PC-9 (cell line): ENCODE measurements around the gene CALN1. TPM values are rescaled to one million over a fixed set of nuclear protein-coding genes. Genes with fewer than 3 reads are reported as not detected.

Experiments
- BruUV-seq: library from RNA; stranded (reverse); fragments of 400-500 nt; replicated peaks from 2 replicates; lab custom pipeline; 2021; lab: Mats Ljungman, UMichigan
- CTCF ChIA-PET: fragments of 300-600 bp; sonication (Branson Sonifier 250); formaldehyde crosslinking; loops from one replicate; lab custom pipeline; 2022; ENCODE audit warnings: antibody characterized with exemption; lab: Charles Lee
- POLR2A ChIA-PET: fragments of 300-600 bp; sonication (Branson Sonifier 250); formaldehyde crosslinking; loops from one replicate; lab custom pipeline; 2022; ENCODE audit warnings: antibody characterized with exemption; ENCODE audit not compliant: unreplicated experiment; lab: Charles Lee
- DNase-seq, 2 experiments: peaks; one replicate each; pipeline versions ENCODE4 v3.0.0 to v3.0.0-alpha.2; 2015 to 2022; ENCODE audit warnings: mixed read lengths in 1 of 2
- H2AFZ ChIP-seq: fragments of 200-600 bp; sonication (generic); 2 replicates; pipeline ENCODE4 v1.8.1; 2017; ENCODE audit warnings: antibody characterized with exemption
- H3F3A ChIP-seq: fragments of 200-600 bp; sonication (generic); 2 replicates; pipeline ENCODE4 v1.8.1; 2017; ENCODE audit warnings: antibody characterized with exemption, mild to moderate bottlenecking, low read depth; ENCODE audit not compliant: insufficient read depth
- H3K27ac ChIP-seq: fragments of 200-600 bp; sonication (generic); 2 replicates; pipeline ENCODE4 v1.6.1; 2016; ENCODE audit warnings: mixed run types
- H3K27me3 ChIP-seq: fragments of 200-600 bp; sonication (generic); 2 replicates; pipeline ENCODE4 v1.6.1; 2016; ENCODE audit warnings: low read depth, mixed run types; ENCODE audit not compliant: insufficient read depth
- H3K36me3 ChIP-seq: fragments of 200-600 bp; sonication (generic); 2 replicates; pipeline ENCODE4 v1.6.1; 2016; ENCODE audit warnings: low read depth, mixed run types
- H3K4me1 ChIP-seq: fragments of 200-600 bp; sonication (generic); replicated peaks from 2 replicates; pipeline ENCODE4 v1.6.1; 2016; ENCODE audit warnings: mixed run types; ENCODE audit not compliant: insufficient read depth
- H3K4me2 ChIP-seq: fragments of 200-600 bp; sonication (generic); 2 replicates; pipeline ENCODE4 v1.6.1; 2017; ENCODE audit warnings: mixed run types
- H3K4me3 ChIP-seq: fragments of 200-600 bp; sonication (generic); 2 replicates; pipeline ENCODE4 v1.6.1; 2016; ENCODE audit warnings: mixed run types
- H3K79me2 ChIP-seq: fragments of 200-600 bp; sonication (generic); 2 replicates; pipeline ENCODE4 v1.6.1; 2017; ENCODE audit warnings: low read depth, mixed run types
- H3K9me2 ChIP-seq: fragments of 200-600 bp; sonication (generic); 2 replicates; pipeline ENCODE4 v1.8.1; 2017; ENCODE audit warnings: mild to moderate bottlenecking; ENCODE audit not compliant: insufficient read depth
- H3K9me3 ChIP-seq: fragments of 200-600 bp; sonication (generic); 2 replicates; pipeline ENCODE4 v1.8.1; 2016; ENCODE audit warnings: low read depth; ENCODE audit not compliant: insufficient read depth
- H4K20me1 ChIP-seq: fragments of 200-600 bp; sonication (generic); 2 replicates; pipeline ENCODE4 v1.8.1; 2017; ENCODE audit not compliant: insufficient read depth
- CTCF ChIP-seq: fragments of 200-600 bp; sonication (generic); conservative IDR thresholded peaks from 2 replicates; pipeline ENCODE4 v1.6.1; 2017; ENCODE audit warnings: mixed run types, antibody characterized with exemption, mild to moderate bottlenecking, moderate library complexity
- EZH2 ChIP-seq: fragments of 200-600 bp; sonication (generic); IDR thresholded peaks from 2 replicates; pipeline ENCODE4 v1.8.0; 2017; ENCODE audit warnings: antibody characterized with exemption, low read depth
- intact Hi-C: fragments of 100-400 bp; cut with micrococcal nuclease; formaldehyde crosslinking; loops from one replicate; pipeline ENCODE4 v1.10.0; 2022; ENCODE audit not compliant: unreplicated experiment
- total RNA-seq: library from RNA; stranded (reverse); gene quantifications from 2 replicates; pipeline ENCODE4 v1.2.3, GENCODE V29; 2021

Gene CALN1
- total RNA-seq, 1 experiment from 2014 or later = not detected

GRCh38 chr7:72127136-72127535 lies 285.0 kb downstream of the CALN1 start:
- Histone ChIP-seq H3K4me2 (no peak overlapping the region), H3K27ac (no peak overlapping the region), H3K9me3 (no peaks in the 10 kb centered on the region), H3K4me3 (no peak overlapping the region), H3K36me3 (no peaks in the 10 kb centered on the region), H3K4me1 (no peaks in the 10 kb centered on the region), H4K20me1 (no peaks in the 10 kb centered on the region), H3K27me3 (peaks cover 31% of the 10 kb centered on the region), H3K9me2 (no peaks in the 10 kb centered on the region), H3F3A (no peaks in the 10 kb centered on the region), H3K79me2 (no peaks in the 10 kb centered on the region), H2AFZ (no peak overlapping the region)
- POLR2A ChIA-PET = no interaction called here
- intact Hi-C loops = no loop called here
- BruUV-seq = no TSS peak
- TF ChIP-seq CTCF (no peak), EZH2 (no peak)
- CTCF ChIA-PET = no interaction called here
- DNase-seq = no peak

DNA sequence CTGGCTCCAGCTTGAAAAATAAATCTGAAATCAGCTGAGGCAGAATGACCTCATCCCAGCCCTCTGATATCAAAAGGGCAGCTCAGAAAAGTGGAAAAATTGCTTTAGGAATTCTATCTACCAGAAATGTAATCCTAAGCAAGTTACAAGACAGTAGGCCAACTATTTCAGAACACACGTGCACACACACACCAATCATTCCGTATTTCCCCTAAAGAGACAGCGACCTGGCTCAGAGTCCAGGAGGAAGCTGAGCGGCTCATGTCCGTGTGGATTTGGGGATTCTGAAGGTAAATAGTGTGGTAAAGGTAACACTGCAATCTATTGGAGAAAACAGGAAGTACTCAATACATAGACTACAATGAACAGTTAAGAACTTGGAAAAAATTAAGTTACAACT lies 288.2 kb downstream of the CALN1 start:
- TF ChIP-seq EZH2 (no peak), CTCF (no peak)
- H3F3A ChIP-seq = no peaks in the 10 kb centered on the region
- peaks cover 34% of the 10 kb centered on the region for H3K27me3 ChIP-seq
- no peaks in the 10 kb centered on the region for H4K20me1 ChIP-seq
- H3K27ac ChIP-seq = no peak overlapping the region
- ChIA-PET POLR2A (no interaction called here), CTCF (no interaction called here)
- no peaks in the 10 kb centered on the region for H3K36me3 ChIP-seq
- no peaks in the 10 kb centered on the region for H3K9me3 ChIP-seq
- no TSS peak for BruUV-seq
- H3K4me1 ChIP-seq = no peaks in the 10 kb centered on the region
- intact Hi-C loops = no loop called here
- H3K4me2 ChIP-seq = no peak overlapping the region
- no peak for DNase-seq
- H3K79me2 ChIP-seq = no peaks in the 10 kb centered on the region
- H3K9me2 ChIP-seq = no peaks in the 10 kb centered on the region
- no peak overlapping the region for H3K4me3 ChIP-seq
- no peak overlapping the region for H2AFZ ChIP-seq

DNA sequence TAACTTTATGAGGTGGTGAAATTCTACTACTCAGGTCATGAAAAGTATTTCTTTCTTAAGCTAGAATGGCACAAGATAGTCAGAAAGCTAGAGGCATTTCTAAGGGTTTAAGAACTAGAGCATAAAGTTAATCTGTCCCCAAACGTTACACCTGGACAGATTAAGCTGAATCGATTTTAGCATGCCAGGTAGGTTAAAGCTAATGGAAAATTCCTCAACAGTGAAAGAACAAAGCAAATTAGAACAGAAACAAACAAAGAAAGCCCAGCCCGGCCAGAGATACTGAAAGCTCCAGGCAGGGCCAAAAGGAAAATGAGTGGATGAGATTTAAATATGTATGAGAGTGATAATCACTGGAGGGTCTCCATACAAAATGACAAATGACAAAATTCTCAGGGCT lies 293.8 kb downstream of the CALN1 start:
- CTCF ChIA-PET = no interaction called here
- Histone ChIP-seq H3K4me1 (no peaks in the 10 kb centered on the region), H3K9me3 (no peaks in the 10 kb centered on the region), H3K27me3 (peaks cover 15% of the 10 kb centered on the region), H3F3A (no peaks in the 10 kb centered on the region), H3K36me3 (no peaks in the 10 kb centered on the region), H3K9me2 (no peaks in the 10 kb centered on the region), H3K27ac (no peak overlapping the region), H3K79me2 (no peaks in the 10 kb centered on the region), H3K4me3 (no peak overlapping the region), H2AFZ (no peak overlapping the region), H3K4me2 (no peak overlapping the region), H4K20me1 (no peaks in the 10 kb centered on the region)
- POLR2A ChIA-PET = no interaction called here
- no peak for DNase-seq
- no peak for TF ChIP-seq EZH2
- no peak for TF ChIP-seq CTCF
- BruUV-seq = no TSS peak
- intact Hi-C loops = no loop called here
